T-helper 2 cell (primary cell): ENCODE measurements around the gene NACA.
"Not testable (repeated sequence)": the region's sequence is repeated elsewhere in the genome, so short reads cannot be mapped to it uniquely, and the experiment has no call there.

Experiments used
- DNase-seq, 5 experiments: peaks; one replicate each; pipeline versions ENCODE4 v3.0.0 to v3.0.0-alpha.2; 2012 to 2022

NACA gene

GRCh38 chr12:56723889-56724700 is 1.0 kb downstream of the NACA start:
- DNase-seq: peak in 1 of 5 experiments; percentile 11

GRCh38 chr12:56723352-56723751 is 1.7 kb downstream of the NACA start:
- DNase-seq: no peak

- no peak for DNase-seq
Measured at GRCh38 chr12:56722832-56723231, 2.3 kb downstream of the NACA start.

- no peak for DNase-seq
Measured at GRCh38 chr12:56721721-56722120, 3.4 kb downstream of the NACA start.

GRCh38 chr12:56721216-56721615 is 3.9 kb downstream of the NACA start:
- DNase-seq: no peak

- peak in 1 of 5 experiments; percentile 18 for DNase-seq
Measured at GRCh38 chr12:56720731-56721151, 4.4 kb downstream of the NACA start.

- no peak for DNase-seq
Measured at GRCh38 chr12:56719056-56719455, 6.0 kb downstream of the NACA start.

GRCh38 chr12:56718636-56719035 is 6.5 kb downstream of the NACA start:
- no peak for DNase-seq

- no peak for DNase-seq
Measured at GRCh38 chr12:56718149-56718548, 7.0 kb downstream of the NACA start.

GRCh38 chr12:56716933-56717880 is 7.9 kb downstream of the NACA start:
- no peak for DNase-seq

- no peak for DNase-seq
Measured at GRCh38 chr12:56716458-56716857, 8.6 kb downstream of the NACA start.

- DNase-seq: no peak
Measured at GRCh38 chr12:56715798-56716197, 9.3 kb downstream of the NACA start.

GRCh38 chr12:56714431-56714929 is 10.6 kb downstream of the NACA start:
- DNase-seq: no peak

GRCh38 chr12:56713345-56713744 is 11.8 kb downstream of the NACA start:
- DNase-seq: no peak

- no peak for DNase-seq
Measured at GRCh38 chr12:56709759-56710376, 15.2 kb downstream of the NACA start.

GRCh38 chr12:56704522-56704921 is 20.6 kb downstream of the NACA start:
- DNase-seq: not testable (repeated sequence)

GRCh38 chr12:56699020-56699661 is 26.0 kb downstream of the NACA start:
- DNase-seq: no peak

GRCh38 chr12:56695327-56696101 is 29.6 kb downstream of the NACA start:
- no peak for DNase-seq

- DNase-seq: no peak
Measured at GRCh38 chr12:56694161-56694560, 30.9 kb downstream of the NACA start.

- DNase-seq: no peak
Measured at GRCh38 chr12:56688846-56689109, 36.3 kb downstream of the NACA start.

- peak; percentile 96 to 99 (median 97) for DNase-seq
Measured at GRCh38 chr12:56688129-56688845, 36.8 kb downstream of the NACA start, which contains the start of gene PTGES3. TSS of gene PTGES3 (minus strand) at chr12:56688284. CDS start at chr12:56687999, 285 bp downstream.
